AG20443 (cell line): ENCODE results near the gene CPB2.
A peak's percentile ranks its signal among the peaks of the same experiment; 100 is the strongest.

Experiments
- DNase-seq: peaks from one replicate; pipeline ENCODE4 v3.0.0; 2012; ENCODE audit warnings: low spot score, mixed read lengths

CPB2 gene

GRCh38 chr13:46097015-46097414 lies 7.8 kb downstream of the CPB2 start:
- no peak for DNase-seq

- DNase-seq, result no peak
Observed at GRCh38 chr13:46094478-46094877, 10.4 kb downstream of the CPB2 start.

DNA sequence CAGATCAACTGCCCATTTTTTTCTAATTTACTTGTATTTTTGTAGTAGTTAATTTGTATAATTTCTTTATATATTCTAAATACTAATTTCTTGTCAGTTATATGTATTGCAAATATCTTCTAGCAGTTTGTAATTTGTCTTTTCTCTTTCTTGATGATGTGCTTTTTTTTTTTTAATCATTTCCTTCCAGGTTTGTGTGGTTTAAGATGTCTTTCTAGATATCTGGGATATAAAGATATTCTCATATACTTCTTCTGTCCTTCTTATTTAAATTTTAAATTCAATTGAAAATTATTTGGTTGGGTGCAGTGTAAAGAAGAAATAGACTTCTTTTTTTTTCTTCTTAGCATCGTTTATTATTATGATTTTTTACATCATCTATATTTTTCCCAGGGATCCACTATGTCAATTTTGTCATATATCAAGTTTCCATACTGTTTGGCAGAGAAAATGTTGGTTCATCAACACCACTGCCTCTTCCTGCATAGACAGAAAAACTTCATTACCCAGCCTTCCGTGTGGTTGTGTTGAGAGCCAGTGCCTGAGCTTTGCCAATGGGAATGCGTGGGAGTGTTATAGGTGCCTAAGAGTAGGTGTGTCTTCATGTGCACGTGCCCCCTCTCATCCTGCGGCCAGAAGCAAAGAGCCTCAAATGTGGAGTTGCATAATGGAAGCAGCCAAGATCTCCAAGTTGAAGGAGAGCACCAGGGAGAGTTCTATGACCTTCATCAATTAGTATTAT lies 15.8 kb downstream of the CPB2 start:
- no peak for DNase-seq

DNA sequence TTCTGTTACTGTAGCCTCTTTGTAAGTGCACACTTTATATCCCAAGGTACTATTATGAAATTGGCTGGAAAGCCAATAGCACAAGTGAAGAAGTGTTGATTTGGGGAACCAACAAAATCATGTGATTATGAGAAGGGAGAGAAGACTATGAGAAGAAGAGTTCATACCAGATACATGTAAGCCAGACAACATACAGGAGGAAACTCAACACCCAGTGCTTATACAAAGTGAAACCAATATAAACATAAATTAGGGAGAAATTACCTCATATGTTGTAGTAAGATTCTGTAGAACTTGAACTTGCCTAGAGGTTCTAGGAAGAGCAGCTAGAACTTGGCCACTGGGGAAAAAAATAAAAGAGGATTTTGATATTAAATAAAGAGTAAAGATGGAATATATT lies 17.4 kb downstream of the CPB2 start:
- DNase-seq, result no peak

GRCh38 chr13:46086985-46087384 lies 17.8 kb downstream of the CPB2 start:
- no peak for DNase-seq

GRCh38 chr13:46086421-46086922 lies 18.4 kb downstream of the CPB2 start:
- no peak for DNase-seq

DNA sequence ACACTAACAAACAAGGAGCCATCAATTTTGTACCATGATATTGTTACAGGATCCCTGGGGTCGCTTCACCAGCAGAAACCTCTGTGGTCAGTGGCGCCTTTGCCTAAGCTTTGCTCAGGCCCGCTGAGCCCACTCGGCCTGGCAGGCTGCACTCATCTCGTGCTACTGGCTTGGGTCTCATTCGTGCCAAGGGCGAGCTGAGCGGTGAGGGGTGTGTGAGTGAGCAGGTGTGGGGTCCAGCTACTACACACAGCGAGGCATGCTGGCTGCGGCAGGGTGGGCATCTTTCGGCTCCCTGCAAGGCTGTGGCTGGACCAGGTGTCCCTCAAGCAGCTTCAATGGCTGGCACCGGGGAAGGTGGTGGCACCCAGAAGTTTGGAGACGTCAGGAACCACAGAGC lies 19.1 kb downstream of the CPB2 start:
- DNase-seq, result no peak

GRCh38 chr13:46082324-46082723 lies 22.5 kb downstream of the CPB2 start:
- DNase-seq, result no peak

DNA sequence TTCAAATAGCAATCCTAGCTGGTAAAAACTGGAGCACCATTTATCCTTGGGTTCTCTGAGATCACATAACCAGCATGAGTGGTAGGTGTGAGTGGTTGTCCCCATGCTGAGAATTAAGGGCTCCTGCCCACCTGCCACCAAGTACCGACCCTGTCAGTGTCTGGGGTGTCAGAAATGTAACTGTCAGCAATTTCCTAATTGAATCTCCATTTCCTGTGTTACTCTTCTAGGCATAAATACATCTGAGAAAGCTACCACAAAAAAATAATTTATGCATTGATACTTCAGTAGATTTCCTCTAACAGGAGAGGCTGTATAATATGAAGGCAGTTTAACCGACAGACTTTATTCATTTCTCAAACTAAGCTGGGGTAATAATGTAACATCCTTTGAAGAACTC lies 25.1 kb downstream of the CPB2 start:
- DNase-seq, result no peak

DNA sequence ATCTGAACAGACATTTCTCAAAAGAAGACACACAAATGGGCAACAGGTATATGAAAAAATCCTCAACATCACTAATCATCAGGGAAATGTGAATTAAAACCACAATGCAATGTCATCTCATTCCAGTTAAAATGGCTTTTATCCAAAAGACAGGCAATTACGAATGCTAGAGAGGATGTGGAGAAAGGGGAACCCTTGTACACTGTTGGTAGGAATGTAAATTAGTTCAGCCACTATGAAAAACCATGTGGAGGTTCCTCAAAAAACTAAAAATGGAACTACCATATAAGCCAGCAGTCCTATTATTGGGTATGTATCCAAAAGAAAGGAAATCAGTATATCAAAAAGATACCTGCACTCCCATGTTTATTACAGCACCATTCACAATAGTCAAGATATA lies 27.6 kb downstream of the CPB2 start:
- DNase-seq, result no peak

GRCh38 chr13:46076827-46077226 lies 28.0 kb downstream of the CPB2 start:
- no peak for DNase-seq

DNA sequence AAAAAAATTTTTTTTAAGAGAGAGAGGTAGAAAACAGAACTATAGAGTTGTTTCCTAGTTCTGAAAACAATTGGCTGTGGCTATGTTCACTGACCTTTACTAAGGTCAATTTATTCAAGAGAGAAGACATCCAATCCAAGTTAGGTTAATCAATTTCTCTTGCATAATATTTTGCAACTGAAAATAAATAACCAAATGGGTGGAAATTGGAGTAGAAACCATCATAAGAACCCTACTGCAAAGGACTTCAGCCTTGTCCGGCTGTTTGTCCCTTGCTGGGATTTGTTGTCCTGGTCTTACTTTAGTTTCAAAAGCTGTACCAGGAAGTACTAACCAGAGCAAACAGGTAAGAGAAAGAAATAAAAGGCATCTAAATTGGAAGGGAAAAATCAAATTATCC lies 29.0 kb downstream of the CPB2 start:
- DNase-seq, result no peak

GRCh38 chr13:46071590-46072249 lies 33.1 kb downstream of the CPB2 start:
- DNase-seq, result no peak

DNA sequence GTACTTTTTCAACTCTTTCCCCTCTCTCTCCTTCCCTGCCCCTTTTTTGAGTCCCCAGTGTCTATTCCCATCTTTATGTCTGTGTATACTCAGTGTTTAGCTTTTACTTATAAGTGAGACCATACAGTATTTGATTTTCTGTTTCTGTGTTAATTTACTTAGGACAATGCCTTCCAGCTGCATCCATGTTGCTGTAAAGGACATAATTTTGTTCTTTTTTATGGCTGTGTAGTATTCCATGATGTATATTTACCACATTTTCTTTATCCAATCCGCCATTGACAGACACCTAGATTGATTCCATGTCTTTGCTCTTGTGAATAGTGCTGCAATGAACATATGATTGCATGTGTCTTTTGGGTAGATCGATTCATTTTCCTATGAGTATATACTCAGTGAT lies 41.5 kb downstream of the CPB2 start:
- no peak for DNase-seq

GRCh38 chr13:46062185-46062584 lies 42.6 kb downstream of the CPB2 start:
- DNase-seq, result no peak

- no peak for DNase-seq
Observed at GRCh38 chr13:46059405-46059804, 45.4 kb downstream of the CPB2 start.

GRCh38 chr13:46058268-46058667 lies 46.6 kb downstream of the CPB2 start:
- no peak for DNase-seq

DNA sequence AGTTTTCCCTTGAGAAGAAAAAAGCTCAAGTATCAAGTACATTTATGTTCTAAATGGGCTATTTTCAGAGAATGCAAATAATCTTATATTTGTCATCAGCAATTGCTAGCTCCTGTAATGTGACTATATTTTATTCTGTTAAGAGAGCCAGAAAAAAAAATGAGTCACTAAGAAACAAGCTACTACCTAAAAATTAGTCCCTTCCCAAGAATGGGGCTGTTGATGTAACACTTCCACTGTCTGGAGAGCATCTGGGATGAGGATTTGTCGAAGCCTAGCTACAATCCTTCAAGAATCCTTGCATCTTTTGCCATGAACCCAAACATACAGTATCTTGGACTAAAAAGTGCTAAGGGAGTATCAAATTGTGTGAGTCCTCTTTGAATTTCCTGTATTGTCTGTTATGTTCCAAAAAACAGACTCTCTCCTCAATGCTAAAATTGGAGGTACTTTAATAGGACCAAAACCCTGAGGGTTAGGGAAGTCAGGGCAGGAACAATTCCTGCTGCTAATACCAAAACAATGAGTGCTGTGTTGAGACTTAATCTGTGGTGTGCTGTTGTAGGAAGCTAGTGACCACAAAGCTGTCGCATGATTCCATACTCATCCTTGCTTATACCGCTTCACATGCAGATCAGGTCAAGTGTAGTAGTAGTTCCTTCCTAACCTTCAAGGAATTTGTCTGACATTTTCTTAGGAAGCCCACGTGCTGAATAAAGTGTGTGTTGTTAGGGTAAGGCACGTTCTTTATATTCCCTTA lies 47.4 kb downstream of the CPB2 start:
- peak; percentile 22 for DNase-seq

DNA sequence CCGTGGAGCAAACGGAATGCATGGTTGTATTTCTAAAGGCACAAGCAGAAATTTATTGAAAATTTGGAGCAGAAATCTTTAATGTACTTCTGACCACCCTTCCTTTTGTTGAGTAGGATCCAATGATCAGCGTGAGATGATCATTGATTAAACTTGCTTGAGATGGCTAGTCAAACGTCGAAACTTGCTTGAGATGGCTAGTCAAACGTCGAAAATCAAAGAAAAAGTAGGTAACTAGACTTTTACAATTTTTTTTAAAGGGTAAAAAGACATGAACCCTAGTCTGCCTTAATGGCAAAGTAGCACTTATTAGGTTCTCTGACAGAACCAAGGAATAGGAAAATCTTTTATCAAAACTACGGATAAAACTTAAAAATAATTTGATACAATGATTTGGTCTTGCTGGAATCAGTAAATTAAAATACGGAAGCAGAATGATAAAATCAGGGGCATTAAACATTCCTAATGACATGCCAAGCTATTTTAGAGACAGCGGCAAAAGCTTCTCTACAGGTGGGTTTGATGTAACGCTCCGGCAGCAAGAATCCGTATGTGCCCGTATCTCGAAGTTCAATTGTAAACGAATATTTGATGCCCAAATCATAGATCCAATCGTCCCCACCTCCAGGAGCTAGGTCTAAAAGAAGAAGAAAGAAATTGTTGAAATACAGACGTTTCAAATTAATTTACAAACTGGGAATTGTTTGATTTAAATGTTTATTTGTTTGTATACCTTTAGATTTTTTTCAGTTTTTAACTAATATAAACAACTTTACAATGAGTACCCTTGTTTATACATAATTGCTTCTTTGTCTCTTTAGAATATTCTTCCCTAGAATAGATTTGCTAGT lies 51.4 kb downstream of the CPB2 start:
- DNase-seq, result no peak

- DNase-seq, result peak; percentile 97
Observed at GRCh38 chr13:46052319-46053161, 52.3 kb downstream of the CPB2 start, which contains the start of gene ZC3H13. Gene ZC3H13 (minus strand): TSS chr13:46052746. CDS start chr13:46045507, 7,239 bp downstream.

DNA sequence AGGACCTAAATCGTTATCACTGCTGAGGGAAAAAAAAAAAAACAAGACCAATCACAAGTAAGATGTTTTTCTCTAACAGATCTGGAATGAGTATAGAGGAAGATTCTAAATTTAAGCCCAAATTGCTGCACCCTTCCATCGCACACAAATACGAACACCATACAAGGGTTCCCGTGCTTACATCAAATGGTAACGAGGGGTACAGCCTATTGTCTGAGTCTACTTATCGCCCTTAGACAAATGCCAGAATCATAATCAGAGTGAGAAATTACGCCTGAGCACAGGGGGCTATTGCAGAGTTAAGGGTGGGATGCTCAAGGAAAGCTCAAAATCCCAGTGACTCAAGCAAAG lies 52.9 kb downstream of the CPB2 start:
- DNase-seq, result no peak
